Heart right ventricle (tissue), 16 donors: Measurements from ENCODE around the gene LZTS2. TPM values are rescaled to one million over a fixed set of nuclear protein-coding genes. Genes with fewer than 3 reads are reported as not detected.

ENCODE experiments used
- ATAC-seq, 8 donors: fragments of 200-7000 bp; cut with Tn5 transposase; one replicate each; pipeline ENCODE4 v1.9.1; 2020; ENCODE audit warnings: mild to moderate bottlenecking in 8 of 8, moderate library complexity in 8 of 8, moderate number of reproducible peaks in 1 of 8
- DNase-seq, 2 donors: peaks; one replicate each; pipeline ENCODE4 v3.0.0-alpha.2; 2020
- H3K27ac ChIP-seq, 10 donors: fragments of 200-600 bp; sonication (generic) in 2 of 10; one replicate each; pipeline versions ENCODE4 v1.5.0 to v1.8.0; 2020 to 2022; ENCODE audit warnings: mild to moderate bottlenecking in 3 of 10
- H3K27me3 ChIP-seq, 7 donors: fragments of 200-600 bp; one replicate each; pipeline ENCODE4 v1.8.0; 2021 to 2022; ENCODE audit warnings: mild to moderate bottlenecking in 2 of 7
- H3K36me3 ChIP-seq, 9 donors: fragments of 200-600 bp; sonication (generic) in 1 of 9; one replicate each; pipeline versions ENCODE4 v1.5.0 to v1.8.0; 2020 to 2022; ENCODE audit warnings: mild to moderate bottlenecking in 2 of 9
- H3K4me1 ChIP-seq, 9 donors: fragments of 200-600 bp; sonication (generic) in 1 of 9; one replicate each; pipeline versions ENCODE4 v1.5.0 to v1.8.0; 2020 to 2022; ENCODE audit warnings: mild to moderate bottlenecking in 4 of 9
- H3K4me3 ChIP-seq, 10 donors: fragments of 200-600 bp; sonication (generic) in 2 of 10; one replicate each; pipeline versions ENCODE4 v1.5.0 to v1.8.0; 2020 to 2022; ENCODE audit warnings: mild to moderate bottlenecking in 7 of 10, moderate library complexity in 2 of 10
- H3K9me3 ChIP-seq, 11 donors: fragments of 200-600 bp in 10 of 11; sonication (generic) in 2 of 11; one replicate each; pipeline versions ENCODE4 v1.5.0 to v1.8.0; 2013 to 2022; ENCODE audit warnings: mild to moderate bottlenecking in 2 of 11, control low read depth in 1 of 11, moderate library complexity in 1 of 11
- WGBS, 2 donors: extraction: QIAGEN DNeasy Blood & Tissue Kit; methylation state at CpG; one replicate each; pipeline ENCODE4 v1.1.7; 2013; ENCODE audit warnings: inconsistent platforms in 1 of 2; 5-methylcytosine and 5-hydroxymethylcytosine counted together
- intact Hi-C, 10 donors: fragments of 100-400 bp; cut with DNase I; formaldehyde crosslinking; loops; one replicate each; pipeline versions ENCODE4 v1.11.1 to v1.14.2; 2022
- polyA plus RNA-seq, 2 donors: library from polyadenylated mRNA; stranded (reverse); fragments of 200-250 nt; gene quantifications; one replicate each; pipeline ENCODE4 v1.2.3, GENCODE V29; 2013
- total RNA-seq, 10 donors: library from RNA; stranded (reverse); fragmentation: NEBNext Ultra II Directional in 3 of 10; extraction: Animal tissue kit (Norgen Biotek cat#: 25700) in 3 of 10; gene quantifications; one replicate each; pipeline versions ENCODE4 v1.2.1 to v1.2.4, GENCODE V29; 2021 to 2023
- TF ChIP-seq, protein P1 (sequence below), 9 donors: fragments of 200-600 bp; sonication (generic) in 2 of 9; IDR thresholded peaks; one replicate each; pipeline versions ENCODE4 v1.5.0 to v1.8.0; 2021 to 2022; ENCODE audit warnings: antibody characterized with exemption in 9 of 9, mild to moderate bottlenecking in 5 of 9, moderate library complexity in 1 of 9
- donor health status: Arrhythmogenic right ventricular cardiomyopathy.
- donor health status: ischemic (EF 13 %, LVEDD 7.1; RV severe dilation, severe dysfunction).
- donor health status: healthy with polysubstance abuse.
- donor health status: DM: no; HTN: yes; CAD: no.
- donor health status: DM: no; HTN: no; CAD: no.
- donor health status: ischemic (EF 25% LVEDD 6.9; RV normal size, moderate dysfunction).
- donor health status: ischemic (EF 25% LVEDD 5.7; RV mildly dilated, moderate dysfunction).
- donor health status: healthy.
- donor health status: DM: yes; HTN: yes; CAD: no.
- donor health status: Ischemic cardiomyopathy.
- donor health status: ischemic (EF 35%, LVEDD 5.7; RV mildly dilated, moderate dysfunction).
- donor health status: nonischemic (EF 11% LVEDD 7.7; RV severe dilation, severe dysfunction).
- donor health status: DM: yes; HTN: yes; CAD: no.
- donor health status: PGD.
- donor health status: ischemic (EF 29% LVEDD 5.4; RV normal size, mild dysfunction).
- donor health status: nonischemic (EF 23%, LVEDD 6.1; RV moderate dilation, normal function).

Gene LZTS2
- total and polyA plus RNA-seq, 12 donors, result 28.6 to 73.7 (median 41.7) TPM

DNA sequence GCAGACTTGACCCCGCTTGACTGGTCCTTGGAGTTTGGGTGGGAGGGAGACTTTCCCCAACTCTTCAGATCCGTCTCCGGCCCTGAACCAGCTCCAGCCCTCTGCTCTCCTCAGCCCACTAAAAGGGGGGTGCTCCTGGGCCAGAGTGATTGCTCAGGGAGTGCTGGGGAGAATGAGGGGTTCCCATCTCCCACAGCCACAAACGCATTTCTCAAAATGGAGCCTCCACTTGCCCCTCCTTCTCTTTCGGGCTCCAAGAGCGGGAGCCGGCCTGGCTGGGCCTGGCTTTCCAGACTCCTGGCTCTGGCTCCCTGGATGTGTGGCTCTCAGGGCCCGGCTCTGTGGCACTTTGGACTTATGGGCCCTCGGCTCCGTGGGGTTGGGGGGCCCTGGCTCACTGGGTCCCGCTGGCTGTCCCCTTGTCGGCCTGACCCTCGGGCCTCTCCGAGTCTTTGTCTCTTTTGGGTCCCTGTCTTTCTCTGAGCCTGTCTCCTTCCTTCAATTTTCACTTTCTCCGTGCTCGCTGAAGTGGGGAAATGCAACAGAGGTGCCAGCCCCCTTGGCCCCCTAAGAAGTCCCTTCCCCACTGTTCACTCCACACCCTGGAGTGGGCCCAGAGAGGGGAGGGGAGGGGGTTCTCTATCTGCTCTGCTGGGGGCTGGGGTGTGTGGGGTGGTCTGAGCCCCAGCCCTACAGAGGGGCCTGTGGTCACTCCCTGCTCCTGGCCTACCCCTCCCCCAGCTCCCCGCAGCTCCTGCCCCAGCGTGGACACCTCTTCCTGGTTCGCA is 713 bp downstream of the LZTS2 start:
- TF ChIP-seq, protein P1, sequence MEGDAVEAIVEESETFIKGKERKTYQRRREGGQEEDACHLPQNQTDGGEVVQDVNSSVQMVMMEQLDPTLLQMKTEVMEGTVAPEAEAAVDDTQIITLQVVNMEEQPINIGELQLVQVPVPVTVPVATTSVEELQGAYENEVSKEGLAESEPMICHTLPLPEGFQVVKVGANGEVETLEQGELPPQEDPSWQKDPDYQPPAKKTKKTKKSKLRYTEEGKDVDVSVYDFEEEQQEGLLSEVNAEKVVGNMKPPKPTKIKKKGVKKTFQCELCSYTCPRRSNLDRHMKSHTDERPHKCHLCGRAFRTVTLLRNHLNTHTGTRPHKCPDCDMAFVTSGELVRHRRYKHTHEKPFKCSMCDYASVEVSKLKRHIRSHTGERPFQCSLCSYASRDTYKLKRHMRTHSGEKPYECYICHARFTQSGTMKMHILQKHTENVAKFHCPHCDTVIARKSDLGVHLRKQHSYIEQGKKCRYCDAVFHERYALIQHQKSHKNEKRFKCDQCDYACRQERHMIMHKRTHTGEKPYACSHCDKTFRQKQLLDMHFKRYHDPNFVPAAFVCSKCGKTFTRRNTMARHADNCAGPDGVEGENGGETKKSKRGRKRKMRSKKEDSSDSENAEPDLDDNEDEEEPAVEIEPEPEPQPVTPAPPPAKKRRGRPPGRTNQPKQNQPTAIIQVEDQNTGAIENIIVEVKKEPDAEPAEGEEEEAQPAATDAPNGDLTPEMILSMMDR (IDR thresholded peaks at IDR 0.05), result no peak
- peaks cover 0 to 31% (median 25%) of the 10 kb centered on the region in 9 donors for H3K36me3 ChIP-seq
- DNase-seq (peak in 1 of 2 donors; percentile 51), ATAC-seq (no peak)
- intact Hi-C loops, result no loop called here
- H3K9me3 ChIP-seq, result no peaks in the 10 kb centered on the region
- 3 to 4% methylated on average over 19 of the region's 19 CpGs for WGBS, 2 donors
- H3K27me3 ChIP-seq, result no peaks in the 10 kb centered on the region
- peaks cover 19 to 79% (median 61%) of the 10 kb centered on the region in 9 donors for H3K4me1 ChIP-seq
- H3K4me3 ChIP-seq, result peak overlapping the region; percentile 64 to 93 (median 85)
- H3K27ac ChIP-seq, result peak overlapping the region; percentile 98 to 100 (median 100)

DNA sequence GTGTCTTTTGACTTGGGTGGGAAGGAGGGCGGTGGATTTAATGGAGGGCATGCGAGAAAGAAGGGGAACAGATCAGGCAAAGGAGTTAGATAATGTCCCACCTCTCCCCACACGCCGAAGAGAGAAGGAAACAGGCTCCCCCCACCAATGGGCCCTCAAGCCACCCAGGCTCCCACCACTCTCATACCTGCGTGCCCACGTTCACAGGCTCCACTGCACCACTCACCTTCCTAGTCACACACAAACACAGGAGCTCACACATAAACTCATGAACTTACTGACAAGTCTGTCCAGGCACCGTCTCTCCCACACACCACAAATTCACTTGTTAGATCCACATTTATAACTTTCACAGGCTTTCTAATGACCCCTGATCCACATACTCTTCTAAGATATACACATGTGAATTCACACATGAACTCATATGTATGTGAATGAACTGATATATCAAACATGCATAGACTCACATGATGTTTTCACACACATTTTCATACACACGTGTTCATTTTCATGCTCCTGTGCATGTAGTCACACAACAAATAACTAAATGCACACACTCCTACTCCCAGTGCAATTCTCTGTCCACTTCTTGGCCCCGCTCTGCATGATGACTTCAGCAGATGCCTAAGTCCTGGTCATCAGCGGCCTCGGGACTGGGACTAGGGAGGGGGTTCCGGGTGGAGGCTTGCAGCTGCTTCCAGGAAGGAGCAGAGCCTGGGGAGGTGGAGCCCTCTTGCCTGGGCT is 1.5 kb downstream of the LZTS2 start:
- H3K36me3 ChIP-seq, result peaks cover 0 to 39% (median 31%) of the 10 kb centered on the region in 9 donors
- H3K4me1 ChIP-seq, result peaks cover 19 to 84% (median 61%) of the 10 kb centered on the region in 9 donors
- peak overlapping the region; percentile 64 to 93 (median 85) for H3K4me3 ChIP-seq

GRCh38 chr10:101001659-101002035 is 2.0 kb downstream of the LZTS2 start:
- no peak for DNase-seq
- Histone ChIP-seq H3K27me3 (no peaks in the 10 kb centered on the region), H3K4me1 (peaks cover 15 to 84% (median 56%) of the 10 kb centered on the region in 9 donors), H3K27ac (peak overlapping the region in 9 of 10 donors; percentile 99 to 100 (median 100)), H3K4me3 (peak overlapping the region in 9 of 10 donors; percentile 4 to 93 (median 85)), H3K36me3 (peaks cover 0 to 44% (median 37%) of the 10 kb centered on the region in 9 donors), H3K9me3 (no peaks in the 10 kb centered on the region)
- 45 to 46% methylated on average over 5 of the region's 5 CpGs for WGBS, 2 donors
- TF ChIP-seq, protein P1 (IDR thresholded peaks at IDR 0.05), result peak in 1 of 9 donors; percentile 4
- ATAC-seq, result no peak
- intact Hi-C loops, result no loop called here

More for the DNA sequence above, 1.5 kb downstream of the LZTS2 start:
- ATAC-seq (peak; percentile 25 to 65 (median 52)), DNase-seq (peak; percentile 86 to 95)
- intact Hi-C loops, result no loop called here
- Histone ChIP-seq H3K27ac (peak overlapping the region; percentile 98 to 100 (median 100)), H3K9me3 (no peaks in the 10 kb centered on the region), H3K27me3 (no peaks in the 10 kb centered on the region)
- TF ChIP-seq, protein P1 (IDR thresholded peaks at IDR 0.05), result peak in 2 of 9 donors; percentile 17 to 25
- 16 to 18% methylated on average over 12 of the region's 12 CpGs for WGBS, 2 donors

DNA sequence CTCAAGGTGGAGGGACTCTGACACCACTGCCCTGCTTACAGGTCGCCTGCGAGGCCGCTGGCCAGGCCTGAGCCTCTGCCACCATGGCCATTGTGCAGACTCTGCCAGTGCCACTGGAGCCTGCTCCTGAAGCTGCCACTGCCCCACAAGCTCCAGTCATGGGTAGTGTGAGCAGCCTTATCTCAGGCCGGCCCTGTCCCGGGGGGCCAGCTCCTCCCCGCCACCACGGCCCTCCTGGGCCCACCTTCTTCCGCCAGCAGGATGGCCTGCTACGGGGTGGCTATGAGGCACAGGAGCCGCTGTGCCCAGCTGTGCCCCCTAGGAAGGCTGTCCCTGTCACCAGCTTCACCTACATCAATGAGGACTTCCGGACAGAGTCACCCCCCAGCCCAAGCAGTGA is 2.8 kb downstream of the LZTS2 start:
- H3K4me3 ChIP-seq, result peak overlapping the region in 1 of 10 donors; percentile 88
- peaks cover 14 to 87% (median 56%) of the 10 kb centered on the region in 9 donors for H3K4me1 ChIP-seq
- H3K27me3 ChIP-seq, result no peaks in the 10 kb centered on the region
- no peak for DNase-seq
- no peaks in the 10 kb centered on the region for H3K9me3 ChIP-seq
- H3K27ac ChIP-seq, result peak overlapping the region in 9 of 10 donors; percentile 99 to 100 (median 100)
- peaks cover 0 to 52% (median 40%) of the 10 kb centered on the region in 9 donors for H3K36me3 ChIP-seq
- intact Hi-C loops, result no loop called here
- ATAC-seq, result no peak
- TF ChIP-seq, protein P1 (IDR thresholded peaks at IDR 0.05), result no peak
- 61 to 79% methylated on average over 11 of the region's 11 CpGs for WGBS, 2 donors
